Body of pancreas (tissue), 4 donors: Measurements from ENCODE around the gene POU3F4.

Source experiments
- POLR2A ChIP-seq, 3 donors: fragments of 450-650 bp; IDR thresholded peaks; one replicate each; pipeline ENCODE4 v1.6.1; 2016; ENCODE audit warnings: antibody characterized with exemption in 3 of 3, mild to moderate bottlenecking in 2 of 3
- TF ChIP-seq, protein P1 (sequence below), 7 experiments: fragments of 450-650 bp in 4 of 7; fragments of 200-600 bp in 3 of 7; sonication (generic) in 3 of 7; IDR thresholded peaks; one replicate each; pipeline ENCODE4 v1.5.1; 2016 to 2019; ENCODE audit warnings: antibody characterized with exemption in 7 of 7

DNA sequence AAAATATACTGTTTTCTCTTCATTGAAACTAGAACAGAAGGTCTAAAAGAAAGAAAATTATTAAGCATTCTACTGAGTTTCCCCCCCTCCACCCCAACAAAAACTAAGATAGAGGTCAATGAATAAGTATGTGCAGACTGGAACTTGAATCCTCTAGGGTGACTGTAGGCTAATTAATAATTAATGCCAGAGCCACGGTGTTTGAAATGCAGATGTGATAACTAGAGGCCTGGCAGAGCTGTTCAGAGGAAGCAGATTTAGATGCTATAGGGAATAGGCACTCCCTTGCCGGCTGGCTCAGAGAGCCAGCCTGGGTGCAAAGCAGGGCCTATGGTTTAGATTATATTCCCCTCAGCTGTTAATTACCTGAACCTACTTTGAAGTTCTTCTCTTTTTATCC, 12.2 kb upstream of the POU3F4 start:
- TF ChIP-seq, protein P1, sequence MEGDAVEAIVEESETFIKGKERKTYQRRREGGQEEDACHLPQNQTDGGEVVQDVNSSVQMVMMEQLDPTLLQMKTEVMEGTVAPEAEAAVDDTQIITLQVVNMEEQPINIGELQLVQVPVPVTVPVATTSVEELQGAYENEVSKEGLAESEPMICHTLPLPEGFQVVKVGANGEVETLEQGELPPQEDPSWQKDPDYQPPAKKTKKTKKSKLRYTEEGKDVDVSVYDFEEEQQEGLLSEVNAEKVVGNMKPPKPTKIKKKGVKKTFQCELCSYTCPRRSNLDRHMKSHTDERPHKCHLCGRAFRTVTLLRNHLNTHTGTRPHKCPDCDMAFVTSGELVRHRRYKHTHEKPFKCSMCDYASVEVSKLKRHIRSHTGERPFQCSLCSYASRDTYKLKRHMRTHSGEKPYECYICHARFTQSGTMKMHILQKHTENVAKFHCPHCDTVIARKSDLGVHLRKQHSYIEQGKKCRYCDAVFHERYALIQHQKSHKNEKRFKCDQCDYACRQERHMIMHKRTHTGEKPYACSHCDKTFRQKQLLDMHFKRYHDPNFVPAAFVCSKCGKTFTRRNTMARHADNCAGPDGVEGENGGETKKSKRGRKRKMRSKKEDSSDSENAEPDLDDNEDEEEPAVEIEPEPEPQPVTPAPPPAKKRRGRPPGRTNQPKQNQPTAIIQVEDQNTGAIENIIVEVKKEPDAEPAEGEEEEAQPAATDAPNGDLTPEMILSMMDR (IDR thresholded peaks at IDR 0.05), result no peak
- no peak for TF ChIP-seq POLR2A (IDR thresholded peaks at IDR 0.05)
